ENCODE results near the gene ATP6V0D1.

The ATP6V0D1 gene

GRCh38 chr16:67441907-67442306 is 39.0 kb downstream of the ATP6V0D1 start:
- no peaks in the 10 kb centered on the region for H3K9me3 ChIP-seq (ENCODE audit: low read length)
- H3K4me3 ChIP-seq (ENCODE audit: low read depth in 1 of 2, low read length in 2 of 2): no peak overlapping the region
- no peak overlapping the region for H3K9ac ChIP-seq (ENCODE audit: low read length)
- H3K27ac ChIP-seq (ENCODE audit: low read depth, low read length): peak overlapping the region; percentile 22
- peaks cover 64% of the 10 kb centered on the region for H3K4me1 ChIP-seq (ENCODE audit: insufficient read depth, low read length)
- H3K27me3 ChIP-seq (ENCODE audit: control insufficient read depth in 1 of 2, insufficient read depth in 2 of 2, low read length in 2 of 2): no peaks in the 10 kb centered on the region
- H3K36me3 ChIP-seq (ENCODE audit: insufficient read depth, low read length): peaks cover 38% of the 10 kb centered on the region

- Histone ChIP-seq H3K27ac (ENCODE audit: low read depth, low read length) (no peak overlapping the region), H3K9ac (ENCODE audit: low read length) (no peak overlapping the region), H3K4me1 (ENCODE audit: insufficient read depth, low read length) (peaks cover 58% of the 10 kb centered on the region), H3K9me3 (ENCODE audit: low read length) (no peaks in the 10 kb centered on the region), H3K27me3 (ENCODE audit: control insufficient read depth in 1 of 2, insufficient read depth in 2 of 2, low read length in 2 of 2) (no peaks in the 10 kb centered on the region), H3K4me3 (ENCODE audit: low read depth in 1 of 2, low read length in 2 of 2) (no peak overlapping the region), H3K36me3 (ENCODE audit: insufficient read depth, low read length) (peaks cover 43% of the 10 kb centered on the region)
Measured at GRCh38 chr16:67441271-67441753, 39.6 kb downstream of the ATP6V0D1 start.

- Histone ChIP-seq H3K4me1 (ENCODE audit: insufficient read depth, low read length) (peaks cover 34% of the 10 kb centered on the region), H3K9me3 (ENCODE audit: low read length) (no peaks in the 10 kb centered on the region), H3K27me3 (ENCODE audit: control insufficient read depth in 1 of 2, insufficient read depth in 2 of 2, low read length in 2 of 2) (no peaks in the 10 kb centered on the region), H3K27ac (ENCODE audit: low read depth, low read length) (no peak overlapping the region), H3K9ac (ENCODE audit: low read length) (no peak overlapping the region), H3K36me3 (ENCODE audit: insufficient read depth, low read length) (peaks cover 30% of the 10 kb centered on the region), H3K4me3 (ENCODE audit: low read depth in 1 of 2, low read length in 2 of 2) (no peak overlapping the region)
Measured at GRCh38 chr16:67438824-67439393, 42.0 kb downstream of the ATP6V0D1 start.

- no peak overlapping the region for H3K4me3 ChIP-seq (ENCODE audit: low read depth in 1 of 2, low read length in 2 of 2)
- no peaks in the 10 kb centered on the region for H3K9me3 ChIP-seq (ENCODE audit: low read length)
- H3K27ac ChIP-seq (ENCODE audit: low read depth, low read length): no peak overlapping the region
- no peak overlapping the region for H3K9ac ChIP-seq (ENCODE audit: low read length)
- H3K27me3 ChIP-seq (ENCODE audit: control insufficient read depth in 1 of 2, insufficient read depth in 2 of 2, low read length in 2 of 2): no peaks in the 10 kb centered on the region
- peaks cover 27% of the 10 kb centered on the region for H3K4me1 ChIP-seq (ENCODE audit: insufficient read depth, low read length)
- H3K36me3 ChIP-seq (ENCODE audit: insufficient read depth, low read length): peaks cover 30% of the 10 kb centered on the region
Measured at GRCh38 chr16:67438098-67438791, 42.7 kb downstream of the ATP6V0D1 start.

DNA sequence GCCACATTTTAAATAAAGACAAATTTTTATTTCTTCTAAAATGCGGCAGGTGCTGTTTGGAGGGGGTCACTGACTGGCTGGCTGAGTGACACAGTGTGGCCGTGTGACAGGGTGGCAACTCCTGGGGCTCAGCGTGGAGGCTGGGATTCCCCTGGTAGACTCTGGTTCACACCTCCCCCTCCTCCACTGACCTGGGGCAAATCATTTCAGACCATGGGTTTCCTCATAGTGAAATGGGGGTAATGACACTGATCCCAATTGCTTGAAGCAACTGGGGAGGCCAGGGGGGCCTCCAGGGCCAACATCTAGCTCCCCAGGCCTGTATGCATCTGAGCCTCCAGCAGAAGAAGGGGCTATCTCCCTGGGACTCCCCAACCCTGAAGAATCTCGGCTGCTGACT is 43.4 kb downstream of the ATP6V0D1 start:
- Histone ChIP-seq H3K4me3 (ENCODE audit: low read depth in 1 of 2, low read length in 2 of 2) (no peak overlapping the region), H3K27ac (ENCODE audit: low read depth, low read length) (no peak overlapping the region), H3K27me3 (ENCODE audit: control insufficient read depth in 1 of 2, insufficient read depth in 2 of 2, low read length in 2 of 2) (no peaks in the 10 kb centered on the region), H3K4me1 (ENCODE audit: insufficient read depth, low read length) (peaks cover 20% of the 10 kb centered on the region), H3K9me3 (ENCODE audit: low read length) (no peaks in the 10 kb centered on the region), H3K9ac (ENCODE audit: low read length) (no peak overlapping the region), H3K36me3 (ENCODE audit: insufficient read depth, low read length) (peaks cover 30% of the 10 kb centered on the region)

DNA sequence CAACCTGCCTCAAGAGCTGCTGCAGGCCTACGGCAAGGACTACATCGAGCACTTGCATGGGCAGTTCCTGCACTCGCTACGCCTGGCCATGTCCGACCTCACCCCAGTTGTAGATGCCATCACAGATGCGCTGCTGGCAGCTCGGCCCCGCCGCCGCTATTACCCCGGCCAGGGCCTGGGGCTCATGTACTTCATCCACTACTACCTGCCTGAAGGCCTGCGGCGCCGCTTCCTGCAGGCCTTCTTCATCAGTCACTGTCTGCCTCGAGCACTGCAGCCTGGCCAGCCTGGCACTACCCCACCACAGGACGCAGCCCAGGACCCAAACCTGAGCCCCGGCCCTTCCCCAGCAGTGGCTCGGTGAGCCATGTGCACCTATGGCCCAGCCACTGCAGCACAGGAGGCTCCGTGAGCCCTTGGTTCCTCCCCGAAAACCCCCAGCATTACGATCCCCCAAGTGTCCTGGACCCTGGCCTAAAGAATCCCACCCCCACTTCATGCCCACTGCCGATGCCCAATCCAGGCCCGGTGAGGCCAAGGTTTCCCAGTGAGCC is 44.2 kb downstream of the ATP6V0D1 start:
- Histone ChIP-seq H3K9me3 (ENCODE audit: low read length) (no peaks in the 10 kb centered on the region), H3K9ac (ENCODE audit: low read length) (no peak overlapping the region), H3K4me1 (ENCODE audit: insufficient read depth, low read length) (peaks cover 14% of the 10 kb centered on the region), H3K4me3 (ENCODE audit: low read depth in 1 of 2, low read length in 2 of 2) (no peak overlapping the region), H3K36me3 (ENCODE audit: insufficient read depth, low read length) (peaks cover 30% of the 10 kb centered on the region), H3K27ac (ENCODE audit: low read depth, low read length) (no peak overlapping the region), H3K27me3 (ENCODE audit: control insufficient read depth in 1 of 2, insufficient read depth in 2 of 2, low read length in 2 of 2) (no peaks in the 10 kb centered on the region)

- Histone ChIP-seq H3K36me3 (ENCODE audit: insufficient read depth, low read length) (peaks cover 25% of the 10 kb centered on the region), H3K9ac (ENCODE audit: low read length) (no peak overlapping the region), H3K4me1 (ENCODE audit: insufficient read depth, low read length) (peaks cover 9% of the 10 kb centered on the region), H3K4me3 (ENCODE audit: low read depth in 1 of 2, low read length in 2 of 2) (no peak overlapping the region), H3K27ac (ENCODE audit: low read depth, low read length) (no peak overlapping the region), H3K9me3 (ENCODE audit: low read length) (no peaks in the 10 kb centered on the region), H3K27me3 (ENCODE audit: control insufficient read depth in 1 of 2, insufficient read depth in 2 of 2, low read length in 2 of 2) (no peaks in the 10 kb centered on the region)
Measured at GRCh38 chr16:67435758-67436164, 45.2 kb downstream of the ATP6V0D1 start.

DNA sequence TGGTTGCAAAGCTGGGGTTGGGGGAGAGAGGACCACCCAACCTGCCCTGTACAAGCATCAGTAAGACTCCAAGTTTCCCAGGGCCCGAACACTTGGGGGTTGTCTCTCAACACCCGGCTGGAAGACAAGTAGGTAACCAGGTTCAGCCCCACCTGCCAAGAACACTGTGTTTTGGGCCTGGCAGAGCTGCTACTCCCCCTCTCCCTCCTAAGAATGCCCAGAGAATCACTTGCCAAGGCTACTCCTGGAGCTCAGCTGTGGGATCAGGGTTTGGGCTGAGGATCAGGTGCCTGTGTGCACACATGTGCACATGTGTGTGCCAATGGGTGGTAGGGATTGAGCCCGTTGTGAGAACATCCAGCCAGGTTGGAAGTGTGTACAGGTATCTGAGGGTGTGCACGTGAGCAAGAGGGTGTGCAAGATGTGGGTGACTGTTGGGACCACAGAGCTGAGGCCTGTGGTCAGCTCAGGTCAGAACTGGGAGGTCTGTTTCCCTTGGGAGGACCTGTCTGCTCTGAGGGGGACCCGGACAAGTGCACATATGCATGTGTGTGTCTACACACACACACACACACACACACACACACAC is 47.7 kb downstream of the ATP6V0D1 start:
- Histone ChIP-seq H3K9me3 (ENCODE audit: low read length) (no peaks in the 10 kb centered on the region), H3K36me3 (ENCODE audit: insufficient read depth, low read length) (peaks cover 17% of the 10 kb centered on the region), H3K4me3 (ENCODE audit: low read depth in 1 of 2, low read length in 2 of 2) (no peak overlapping the region), H3K4me1 (ENCODE audit: insufficient read depth, low read length) (peaks cover 13% of the 10 kb centered on the region), H3K9ac (ENCODE audit: low read length) (no peak overlapping the region), H3K27ac (ENCODE audit: low read depth, low read length) (no peak overlapping the region), H3K27me3 (ENCODE audit: control insufficient read depth in 1 of 2, insufficient read depth in 2 of 2, low read length in 2 of 2) (peaks cover 0 to 7% of the 10 kb centered on the region in 2 donors)

GRCh38 chr16:67432506-67432890 is 48.5 kb downstream of the ATP6V0D1 start:
- H3K9ac ChIP-seq (ENCODE audit: low read length): no peak overlapping the region
- H3K27ac ChIP-seq (ENCODE audit: low read depth, low read length): no peak overlapping the region
- peaks cover 11% of the 10 kb centered on the region for H3K36me3 ChIP-seq (ENCODE audit: insufficient read depth, low read length)
- no peak overlapping the region for H3K4me3 ChIP-seq (ENCODE audit: low read depth in 1 of 2, low read length in 2 of 2)
- H3K4me1 ChIP-seq (ENCODE audit: insufficient read depth, low read length): peaks cover 15% of the 10 kb centered on the region
- peaks cover 0 to 7% of the 10 kb centered on the region in 2 donors for H3K27me3 ChIP-seq (ENCODE audit: control insufficient read depth in 1 of 2, insufficient read depth in 2 of 2, low read length in 2 of 2)
- no peaks in the 10 kb centered on the region for H3K9me3 ChIP-seq (ENCODE audit: low read length)

DNA sequence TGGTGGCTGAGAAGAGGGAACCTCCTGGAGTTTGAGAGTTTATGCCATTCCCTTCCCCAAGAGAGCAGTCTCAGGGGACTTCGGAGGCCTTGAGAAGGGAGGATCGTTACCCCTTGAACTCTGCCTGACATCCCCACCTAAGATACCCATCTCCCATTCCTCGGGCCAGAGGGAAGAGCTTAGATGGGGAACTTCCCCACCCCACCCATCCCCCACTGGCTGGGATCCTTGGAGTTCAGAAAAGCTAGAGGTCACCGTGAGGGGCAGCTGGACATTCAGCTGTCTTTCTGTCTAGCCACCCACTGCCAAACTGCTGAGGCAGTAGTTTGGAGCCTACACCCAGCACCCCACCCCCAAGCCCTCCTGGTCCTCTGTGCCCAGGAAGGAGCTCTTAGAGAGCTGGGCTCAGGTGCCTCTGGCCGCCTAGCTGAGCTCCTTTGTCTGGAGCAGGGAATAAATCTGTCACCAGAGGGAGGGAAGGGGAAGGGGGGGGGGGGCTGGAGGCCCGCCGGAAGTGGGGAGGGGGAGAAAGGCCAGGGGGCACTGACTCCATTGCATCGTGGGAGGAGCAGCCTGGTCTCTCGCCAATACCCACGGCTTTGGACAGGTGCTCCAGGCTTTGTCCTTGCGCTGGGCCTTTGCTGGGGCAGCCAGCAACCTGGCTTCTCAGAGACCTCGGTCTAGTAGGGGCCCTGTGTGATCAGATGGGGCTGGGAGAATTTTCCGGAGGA is 49.0 kb downstream of the ATP6V0D1 start:
- peaks cover 5% of the 10 kb centered on the region for H3K36me3 ChIP-seq (ENCODE audit: insufficient read depth, low read length)
- H3K9me3 ChIP-seq (ENCODE audit: low read length): no peaks in the 10 kb centered on the region
- peaks cover 15% of the 10 kb centered on the region for H3K4me1 ChIP-seq (ENCODE audit: insufficient read depth, low read length)
- H3K27ac ChIP-seq (ENCODE audit: low read depth, low read length): no peak overlapping the region
- peaks cover 0 to 7% of the 10 kb centered on the region in 2 donors for H3K27me3 ChIP-seq (ENCODE audit: control insufficient read depth in 1 of 2, insufficient read depth in 2 of 2, low read length in 2 of 2)
- peak overlapping the region in 1 of 2 donors; percentile 52 for H3K4me3 ChIP-seq (ENCODE audit: low read depth in 1 of 2, low read length in 2 of 2)
- no peak overlapping the region for H3K9ac ChIP-seq (ENCODE audit: low read length)
